ENCODE data around the gene PPP1R10.
"Not testable (repeated sequence)": the region's sequence is repeated elsewhere in the genome, so short reads cannot be mapped to it uniquely, and the experiment has no call there.

Gene PPP1R10

GRCh38 chr6:30616811-30617564 lies at the start of gene PPP1R10:
Gene PPP1R10, minus strand, starts transcription at chr6:30617243. Its CDS starts 7,299 bp downstream, at chr6:30609944.
- DNase-seq (ENCODE audit: low spot score): peak; percentile 88

DNA sequence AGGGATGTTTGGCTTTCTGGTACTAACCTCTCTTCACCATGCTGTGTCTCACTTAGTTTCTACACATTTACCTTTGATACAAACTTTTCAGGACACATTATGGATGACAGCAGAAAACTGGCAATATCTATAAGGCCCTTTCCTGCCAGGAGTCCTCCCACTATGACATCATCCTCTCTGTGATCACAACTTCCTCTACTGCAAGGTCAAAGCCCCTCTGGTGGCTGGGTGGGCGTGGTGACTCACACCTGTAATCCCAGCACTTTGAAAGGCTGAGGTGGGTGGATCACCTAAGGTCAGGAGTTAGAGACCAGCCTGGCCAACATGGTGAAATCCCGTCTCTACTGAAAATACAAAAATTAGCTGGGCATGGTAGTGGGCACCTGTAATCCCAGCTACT lies 49.3 kb upstream of the PPP1R10 start:
- not testable (repeated sequence) for DNase-seq (ENCODE audit: low spot score)

GRCh38 chr6:30664994-30665767 lies 48.1 kb upstream of the PPP1R10 start:
- DNase-seq (ENCODE audit: low spot score): no peak

DNA sequence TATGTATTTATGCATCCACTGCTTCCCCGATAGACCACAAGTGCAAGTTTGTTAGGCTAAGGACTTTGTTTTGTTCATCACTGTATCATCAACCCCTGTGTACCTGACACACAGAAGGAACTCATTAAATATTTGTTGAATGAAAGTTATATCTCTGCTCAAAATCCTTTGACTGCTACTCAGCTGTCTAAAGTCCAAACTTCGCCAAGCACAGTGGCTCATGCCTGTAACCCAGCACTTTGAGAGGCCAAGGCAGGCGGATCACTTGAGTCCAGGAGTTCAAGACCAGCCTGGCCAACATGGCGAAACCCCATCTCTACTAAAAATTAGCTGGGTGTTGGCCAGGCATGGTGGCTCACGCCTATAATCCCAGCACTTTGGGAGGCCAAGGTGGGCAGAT lies 40.9 kb upstream of the PPP1R10 start:
- DNase-seq (ENCODE audit: low spot score): not testable (repeated sequence)

DNA sequence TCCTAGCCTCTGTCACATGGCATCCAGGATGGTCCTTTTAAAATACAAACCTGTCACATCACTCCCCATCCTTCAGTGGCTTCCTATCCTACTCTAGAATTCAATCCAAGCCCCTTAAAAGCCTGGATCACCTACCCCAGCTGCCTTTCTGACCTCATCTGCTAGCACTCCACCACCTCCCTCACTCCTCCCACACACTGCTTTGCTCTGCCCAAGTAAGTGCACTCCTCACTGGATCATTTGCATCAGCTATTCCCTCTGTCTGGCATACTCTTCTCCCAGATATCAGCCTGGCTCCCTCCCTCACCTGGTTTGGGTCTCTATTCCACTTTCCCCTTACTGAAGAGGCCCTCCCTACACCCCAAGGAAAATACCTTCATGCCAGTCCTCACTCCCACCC lies 40.4 kb upstream of the PPP1R10 start:
- no peak for DNase-seq (ENCODE audit: low spot score)

- no peak for DNase-seq (ENCODE audit: low spot score)
Observed at GRCh38 chr6:30656513-30656912, 39.5 kb upstream of the PPP1R10 start.

DNA sequence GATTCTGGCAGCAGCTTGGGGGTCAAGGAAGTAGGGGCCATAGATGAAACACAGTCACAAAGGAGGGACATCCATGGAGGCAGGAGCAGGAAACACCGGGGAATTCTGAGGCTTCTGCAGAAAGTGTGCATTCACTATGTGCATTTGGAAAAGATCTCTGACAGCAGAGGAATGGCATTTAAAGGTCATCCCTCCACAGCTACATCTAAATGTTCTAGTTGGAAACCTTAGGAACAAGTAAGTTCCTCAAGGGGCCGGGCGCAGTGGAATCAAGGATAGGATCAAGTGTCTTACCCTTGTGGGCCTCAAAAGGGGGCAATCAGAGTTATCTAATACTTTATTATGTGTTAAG lies 38.7 kb upstream of the PPP1R10 start:
- DNase-seq (ENCODE audit: low spot score): no peak

- DNase-seq (ENCODE audit: low spot score): no peak
Observed at GRCh38 chr6:30654798-30655742, 38.0 kb upstream of the PPP1R10 start.

DNA sequence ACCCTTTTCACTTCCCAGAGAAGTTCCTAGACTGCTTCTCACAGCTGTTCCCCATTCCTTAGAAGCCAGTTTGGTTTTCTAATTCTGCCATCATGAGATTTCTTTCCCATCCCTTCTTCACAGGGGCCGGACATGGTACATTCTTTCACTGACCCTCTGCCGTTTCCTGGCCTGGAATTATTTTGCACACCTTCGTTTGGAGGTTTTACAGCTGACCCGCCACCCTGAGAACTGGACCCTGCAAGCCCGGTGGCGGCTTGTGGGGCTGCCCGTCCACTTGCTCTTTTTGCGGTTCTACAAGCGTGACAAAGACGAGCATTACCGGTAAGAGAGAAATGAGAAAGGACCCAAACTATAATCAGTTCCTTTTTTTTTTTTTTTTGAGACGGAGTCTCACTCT lies 34.1 kb upstream of the PPP1R10 start:
- no peak for DNase-seq (ENCODE audit: low spot score)

GRCh38 chr6:30647242-30648116 lies 30.4 kb upstream of the PPP1R10 start:
- DNase-seq (ENCODE audit: low spot score): peak; percentile 95

GRCh38 chr6:30646450-30647241 lies 29.6 kb upstream of the PPP1R10 start, which contains the start of gene C6orf136:
Gene C6orf136, plus strand, starts transcription at chr6:30647133. Its CDS starts 99 bp downstream, at chr6:30647232.
- peak; percentile 97 for DNase-seq (ENCODE audit: low spot score)

- no peak for DNase-seq (ENCODE audit: low spot score)
Observed at GRCh38 chr6:30645989-30646388, 28.9 kb upstream of the PPP1R10 start.

DNA sequence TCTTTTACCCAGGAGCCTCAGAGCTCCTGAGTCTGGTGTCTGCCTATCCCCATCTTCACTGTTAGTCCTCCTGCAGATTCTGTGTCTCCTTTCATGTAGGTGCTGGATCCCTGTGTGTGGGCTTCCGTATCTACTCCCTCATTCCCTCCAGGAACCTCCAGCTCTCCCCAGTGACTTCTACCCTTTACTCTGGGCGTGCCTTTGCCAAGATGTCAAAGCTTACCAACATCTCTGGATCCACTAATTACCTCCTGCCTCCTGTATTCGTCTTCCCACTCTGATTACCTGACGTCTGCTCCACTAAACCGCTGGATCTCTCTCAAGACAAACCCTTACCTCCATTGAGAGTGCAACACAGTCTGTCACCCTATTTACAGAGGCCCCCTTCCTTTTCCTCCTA lies 27.7 kb upstream of the PPP1R10 start:
- DNase-seq (ENCODE audit: low spot score): no peak

DNA sequence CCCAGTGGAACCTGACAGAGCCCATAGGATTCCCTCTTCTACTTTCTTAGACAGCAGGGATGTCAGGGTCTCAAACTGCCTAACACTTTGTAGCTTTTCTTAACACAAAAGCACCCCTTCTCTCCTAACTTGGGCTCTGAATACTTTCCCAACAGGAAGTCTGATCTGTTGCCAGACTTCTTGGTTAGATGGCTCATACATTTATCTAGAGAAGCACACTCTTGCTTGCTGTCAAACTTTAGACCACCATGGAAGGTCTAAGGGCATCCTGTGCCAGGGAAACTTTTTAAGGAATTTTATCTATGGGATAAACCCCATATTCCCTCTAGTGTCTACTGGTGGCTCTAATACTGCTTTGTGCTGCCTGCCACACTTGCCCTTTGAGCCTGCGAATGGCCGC lies 26.6 kb upstream of the PPP1R10 start:
- no peak for DNase-seq (ENCODE audit: low spot score)

- no peak for DNase-seq (ENCODE audit: low spot score)
Observed at GRCh38 chr6:30641048-30641447, 24.0 kb upstream of the PPP1R10 start.

GRCh38 chr6:30640481-30640880 lies 23.4 kb upstream of the PPP1R10 start:
- no peak for DNase-seq (ENCODE audit: low spot score)

- DNase-seq (ENCODE audit: low spot score): no peak
Observed at GRCh38 chr6:30635834-30636233, 18.8 kb upstream of the PPP1R10 start.

- peak; percentile 95 for DNase-seq (ENCODE audit: low spot score)
Observed at GRCh38 chr6:30626484-30627366, 9.7 kb upstream of the PPP1R10 start, which contains the start of gene ATAT1. Gene ATAT1, plus strand, starts transcription at chr6:30626874.

DNA sequence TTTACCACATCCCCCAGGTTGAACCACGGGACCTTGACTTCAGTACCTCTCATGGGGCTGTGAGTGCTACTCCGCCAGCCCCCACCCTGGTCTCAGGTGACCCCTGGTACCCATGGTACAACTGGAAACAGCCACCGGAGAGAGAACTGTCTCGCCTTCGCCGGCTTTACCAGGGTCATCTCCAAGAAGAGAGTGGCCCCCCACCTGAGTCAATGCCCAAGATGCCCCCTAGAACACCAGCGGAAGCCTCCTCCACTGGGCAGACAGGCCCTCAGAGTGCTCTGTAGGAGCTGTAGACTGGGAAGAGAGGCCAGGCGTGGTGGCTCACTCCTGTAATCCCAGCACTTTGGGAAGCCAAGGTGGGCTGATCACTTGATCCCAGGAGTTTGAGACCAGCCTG lies 8.5 kb upstream of the PPP1R10 start:
- DNase-seq (ENCODE audit: low spot score): no peak

All from iPS-NIHi11 (cell line).